Measurements from ENCODE around the gene CTSF. TPM values are rescaled to one million over a fixed set of nuclear protein-coding genes. Genes with fewer than 3 reads are reported as not detected.

CTSF gene
- 10 to 100 TPM; 49.1 to 87.0 (median 60.6) TPM for total RNA-seq

GRCh38 chr11:66568124-66568916 lies at the start of gene CTSF:
Gene CTSF (minus strand): TSS chr11:66568606. CDS start chr11:66568486, 120 bp downstream.
- no peaks in the 10 kb centered on the region for H3K9me3 ChIP-seq
- peak; percentile 32 to 85 for TF ChIP-seq POLR2A (IDR thresholded peaks at IDR 0.05)
- TF ChIP-seq, protein P1, sequence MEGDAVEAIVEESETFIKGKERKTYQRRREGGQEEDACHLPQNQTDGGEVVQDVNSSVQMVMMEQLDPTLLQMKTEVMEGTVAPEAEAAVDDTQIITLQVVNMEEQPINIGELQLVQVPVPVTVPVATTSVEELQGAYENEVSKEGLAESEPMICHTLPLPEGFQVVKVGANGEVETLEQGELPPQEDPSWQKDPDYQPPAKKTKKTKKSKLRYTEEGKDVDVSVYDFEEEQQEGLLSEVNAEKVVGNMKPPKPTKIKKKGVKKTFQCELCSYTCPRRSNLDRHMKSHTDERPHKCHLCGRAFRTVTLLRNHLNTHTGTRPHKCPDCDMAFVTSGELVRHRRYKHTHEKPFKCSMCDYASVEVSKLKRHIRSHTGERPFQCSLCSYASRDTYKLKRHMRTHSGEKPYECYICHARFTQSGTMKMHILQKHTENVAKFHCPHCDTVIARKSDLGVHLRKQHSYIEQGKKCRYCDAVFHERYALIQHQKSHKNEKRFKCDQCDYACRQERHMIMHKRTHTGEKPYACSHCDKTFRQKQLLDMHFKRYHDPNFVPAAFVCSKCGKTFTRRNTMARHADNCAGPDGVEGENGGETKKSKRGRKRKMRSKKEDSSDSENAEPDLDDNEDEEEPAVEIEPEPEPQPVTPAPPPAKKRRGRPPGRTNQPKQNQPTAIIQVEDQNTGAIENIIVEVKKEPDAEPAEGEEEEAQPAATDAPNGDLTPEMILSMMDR (IDR thresholded peaks at IDR 0.05 in 4 of 5, conservative IDR thresholded peaks at IDR 0.05 in 1 of 5) = no peak
- peaks cover 5 to 11% of the 10 kb centered on the region in 2 donors for H3K4me1 ChIP-seq
- intact Hi-C loops (cut with DNase I; ENCODE audit: low total_unique reads) (no loop called here), in situ Hi-C loops (cut with MboI; ENCODE audit: low sequenced_read_pairs in 4 of 4) (no loop called here)
- H3K27me3 ChIP-seq = no peaks in the 10 kb centered on the region
- H3K27ac ChIP-seq = peak within 1 kb of the TSS; percentile 74 to 86 (median 79)
- DNase-seq (peak; percentile 89 to 91), ATAC-seq (peak; percentile 92 to 93)
- peak within 1 kb of the TSS; percentile 56 to 77 (median 66) for H3K4me3 ChIP-seq
- peaks cover 0 to 12% of the 10 kb centered on the region in 2 donors for H3K36me3 ChIP-seq

DNA sequence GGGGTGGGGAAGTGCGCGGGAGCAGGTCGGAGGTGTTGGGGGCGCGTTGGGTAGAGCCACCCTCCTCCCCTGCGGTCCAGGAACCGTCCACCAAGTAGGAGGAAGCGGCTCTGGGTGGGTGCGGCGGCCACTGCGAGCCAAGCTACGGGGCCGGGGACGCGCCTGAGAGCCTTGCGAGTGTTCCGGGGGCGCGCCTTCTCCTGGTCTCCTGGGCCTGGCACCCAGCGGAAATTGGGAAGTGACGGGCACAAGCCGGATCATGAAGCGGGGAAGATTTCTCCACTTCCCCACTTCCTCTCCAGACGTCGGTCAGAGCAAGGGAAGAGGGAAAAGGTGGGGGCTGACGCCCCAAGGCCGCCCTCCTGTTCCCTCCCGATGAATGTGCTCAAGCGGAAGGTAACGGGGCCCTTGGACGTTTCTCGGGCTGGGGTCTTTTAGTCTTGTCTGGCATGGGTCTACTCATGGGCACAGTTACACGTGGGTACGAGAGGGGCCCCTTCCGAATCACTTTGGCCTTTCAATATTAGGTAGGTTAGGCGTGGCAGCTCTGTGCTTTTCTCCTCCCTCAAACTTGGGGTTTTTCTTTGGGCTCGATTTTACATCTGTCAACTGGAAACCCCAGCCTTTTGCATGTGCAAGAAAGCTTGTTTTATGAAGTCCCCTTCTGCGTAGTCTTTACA lies 48.9 kb upstream of the CTSF start:
- no peaks in the 10 kb centered on the region for H3K9me3 ChIP-seq
- TF ChIP-seq POLR2A (IDR thresholded peaks at IDR 0.05) = no peak
- TF ChIP-seq, protein P1 (IDR thresholded peaks at IDR 0.05 in 4 of 5, conservative IDR thresholded peaks at IDR 0.05 in 1 of 5) = no peak
- H3K27ac ChIP-seq = peak overlapping the region; percentile 92 to 95 (median 94)
- ATAC-seq (peak; percentile 22 to 24), DNase-seq (peak; percentile 48 to 60)
- H3K36me3 ChIP-seq = no peaks in the 10 kb centered on the region
- in situ Hi-C loops (cut with MboI; ENCODE audit: low sequenced_read_pairs in 4 of 4) (no loop called here), intact Hi-C loops (cut with DNase I; ENCODE audit: low total_unique reads) (loop anchor here (2.0 kb wide), 3 partner anchors 24 to 246 kb away; partner anchors contain the start of genes CCDC87, CCS and SLC29A2)
- H3K4me1 ChIP-seq = peaks cover 42 to 50% of the 10 kb centered on the region in 2 donors
- H3K27me3 ChIP-seq = no peaks in the 10 kb centered on the region
- peak overlapping the region; percentile 77 to 96 (median 93) for H3K4me3 ChIP-seq

- peak within 1 kb of the TSS; percentile 77 to 96 (median 93) for H3K4me3 ChIP-seq
- peak within 1 kb of the TSS; percentile 92 to 95 (median 94) for H3K27ac ChIP-seq
- DNase-seq (peak; percentile 99 to 100), ATAC-seq (peak; percentile 97 to 98)
- H3K36me3 ChIP-seq = no peaks in the 10 kb centered on the region
- H3K4me1 ChIP-seq = peaks cover 35 to 43% of the 10 kb centered on the region in 2 donors
- intact Hi-C loops (cut with DNase I; ENCODE audit: low total_unique reads) (loop anchor here (1.0 to 2.0 kb wide), 5 partner anchors 22 to 246 kb away; partner anchors contain the start of genes CCDC87, CCS, RBM4 and RBM4B), in situ Hi-C loops (cut with MboI; ENCODE audit: low sequenced_read_pairs in 4 of 4) (no loop called here)
- TF ChIP-seq, protein P1 (IDR thresholded peaks at IDR 0.05 in 4 of 5, conservative IDR thresholded peaks at IDR 0.05 in 1 of 5) = peak in 1 of 5 experiments; percentile 11
- peak; percentile 97 to 99 for TF ChIP-seq POLR2A (IDR thresholded peaks at IDR 0.05)
- no peaks in the 10 kb centered on the region for H3K27me3 ChIP-seq
- H3K9me3 ChIP-seq = no peaks in the 10 kb centered on the region
These were observed 48.2 kb upstream of the CTSF start, which contains the start of gene RBM14 for GRCh38 chr11:66616379-66617154. Gene RBM14 (plus strand): TSS chr11:66616630. CDS start chr11:66616721, 91 bp downstream.

DNA sequence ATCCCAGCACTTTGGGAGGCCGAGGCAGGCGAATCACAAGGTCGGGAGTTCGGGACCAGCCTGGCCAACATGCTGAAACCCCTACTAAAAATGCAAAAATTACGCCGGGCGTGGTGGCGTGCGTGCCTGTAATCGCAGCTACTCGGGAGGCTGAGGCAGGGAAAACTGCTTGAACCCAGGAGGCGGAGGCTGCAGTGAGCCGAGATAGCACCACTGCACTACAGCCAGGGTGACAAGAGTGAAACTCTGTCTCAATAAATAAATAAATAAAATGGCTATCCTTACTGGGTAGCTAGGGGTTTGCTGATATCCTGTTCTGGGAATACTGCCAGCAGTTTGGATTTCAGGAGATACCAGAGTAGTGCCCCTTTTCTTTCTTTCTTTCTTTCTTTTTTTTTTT lies 45.7 kb upstream of the CTSF start:
- H3K27me3 ChIP-seq = no peaks in the 10 kb centered on the region
- in situ Hi-C loops (cut with MboI; ENCODE audit: low sequenced_read_pairs in 4 of 4) = no loop called here
- intact Hi-C loops (cut with DNase I; ENCODE audit: low total_unique reads) = no loop called here
- ATAC-seq = no peak
- no peak overlapping the region for H3K4me3 ChIP-seq
- no peaks in the 10 kb centered on the region for H3K36me3 ChIP-seq
- no peaks in the 10 kb centered on the region for H3K9me3 ChIP-seq
- peaks cover 19 to 21% of the 10 kb centered on the region in 2 donors for H3K4me1 ChIP-seq
- TF ChIP-seq, protein P1 (IDR thresholded peaks at IDR 0.05 in 4 of 5, conservative IDR thresholded peaks at IDR 0.05 in 1 of 5) = no peak
- no peak for TF ChIP-seq POLR2A (IDR thresholded peaks at IDR 0.05)
- no peak overlapping the region for H3K27ac ChIP-seq
- no peak for DNase-seq

All from gastrocnemius medialis (tissue), 4 donors.